Panc1 (cell line): ENCODE measurements around the gene ATP13A3. TPM values are rescaled to one million over a fixed set of nuclear protein-coding genes. Genes with fewer than 3 reads are reported as not detected.
"Not testable (repeated sequence)": the region's sequence is repeated elsewhere in the genome, so short reads cannot be mapped to it uniquely, and the experiment has no call there.

Source experiments
- ATAC-seq: fragments of 200-7000 bp; cut with Tn5 transposase; 2 replicates; pipeline ENCODE4 v1.9.1; 2020; ENCODE audit warnings: mild to moderate bottlenecking, moderate library complexity
- BruUV-seq: library from RNA; stranded (reverse); fragments of 400-500 nt; replicated peaks from 2 replicates; lab custom pipeline; 2021; lab: Mats Ljungman, UMichigan
- CTCF ChIA-PET: fragments of 300-600 bp; sonication (Branson Sonifier 250); formaldehyde crosslinking; loops from one replicate; lab custom pipeline; 2022; ENCODE audit warnings: antibody characterized with exemption; lab: Charles Lee
- POLR2A ChIA-PET: fragments of 300-600 bp; sonication (Branson Sonifier 250); formaldehyde crosslinking; loops from one replicate; lab custom pipeline; 2022; ENCODE audit warnings: antibody characterized with exemption; lab: Charles Lee
- DNase-seq: peaks from one replicate; pipeline ENCODE4 v3.0.0-alpha.2; 2010; ENCODE audit warnings: low read depth, low spot score
- H3K27ac ChIP-seq: 2 replicates; pipeline ENCODE4 v1.5.1; 2011; ENCODE audit warnings: mild to moderate bottlenecking, low read length, inconsistent platforms
- H3K27me3 ChIP-seq: fragments of 200-500 bp; sonication (Bioruptor generic); 2 replicates; pipeline ENCODE4 v1.6.0; 2014; ENCODE audit warnings: low read length, inconsistent platforms; ENCODE audit not compliant: control insufficient read depth, insufficient read depth
- H3K36me3 ChIP-seq: fragments of 200-500 bp; sonication (Bioruptor generic); 2 replicates; pipeline ENCODE4 v1.5.1; 2014; ENCODE audit warnings: inconsistent platforms, mild to moderate bottlenecking, low read length, moderate library complexity; ENCODE audit not compliant: control insufficient read depth, insufficient read depth
- H3K4me1 ChIP-seq: 2 replicates; pipeline ENCODE4 v1.5.1; 2011; ENCODE audit warnings: inconsistent platforms, mild to moderate bottlenecking, low read length, moderate library complexity; ENCODE audit not compliant: control insufficient read depth, insufficient read depth
- H3K4me3 ChIP-seq, 2 experiments: 2 replicates each; pipeline ENCODE4 v1.5.1; 2011 to 2012; ENCODE audit warnings: low read depth in 2 of 2, low read length in 2 of 2, mild to moderate bottlenecking in 2 of 2, inconsistent platforms in 1 of 2, moderate library complexity in 1 of 2
- H3K9me3 ChIP-seq: fragments of 200-500 bp; sonication (Bioruptor generic); 2 replicates; pipeline ENCODE4 v1.5.1; 2014; ENCODE audit warnings: low read depth, mild to moderate bottlenecking, inconsistent platforms, low read length, moderate library complexity; ENCODE audit not compliant: control insufficient read depth, insufficient read depth
- POLR2AphosphoS5 ChIP-seq: IDR thresholded peaks from 2 replicates; pipeline ENCODE4 v1.6.1; 2012; ENCODE audit warnings: mild to moderate bottlenecking, low read depth, low read length, moderate library complexity
- SIN3A ChIP-seq: IDR thresholded peaks from 2 replicates; pipeline ENCODE4 v1.6.1; 2012; ENCODE audit warnings: low read depth, mild to moderate bottlenecking, low read length, moderate library complexity, borderline replicate concordance; ENCODE audit not compliant: insufficient read depth
- TCF7L2 ChIP-seq: IDR thresholded peaks from 2 replicates; pipeline ENCODE4 v1.6.1; 2011; ENCODE audit warnings: mild to moderate bottlenecking, low read depth, low read length, inconsistent platforms
- in situ Hi-C: cut with HindIII; loops from 2 replicates; pipeline ENCODE4 v1.10.0; 2016; ENCODE audit warnings: low sequenced_read_pairs, low pct_unique_long_range_greater_than_20kb
- intact Hi-C: fragments of 100-400 bp; cut with micrococcal nuclease; formaldehyde crosslinking; loops from one replicate; pipeline ENCODE4 v1.10.0; 2022; ENCODE audit not compliant: unreplicated experiment
- total RNA-seq: library from RNA; stranded (reverse); gene quantifications from one replicate; pipeline ENCODE4 v1.2.1, GENCODE V29; 2021; ENCODE audit not compliant: unreplicated experiment
- TF ChIP-seq, protein P1 (sequence below), 2 experiments: IDR thresholded peaks; 2 replicates each; pipeline ENCODE4 v1.6.1; 2011 to 2012; ENCODE audit warnings: low read depth in 2 of 2, control low read depth in 1 of 2, low read length in 1 of 2, mild to moderate bottlenecking in 1 of 2, moderate library complexity in 1 of 2; ENCODE audit not compliant: insufficient read depth in 1 of 2
- TF ChIP-seq, protein P2 (sequence below): fragments of 450-650 bp; IDR thresholded peaks from 2 replicates; pipeline ENCODE4 v1.5.1; 2017; ENCODE audit warnings: mild to moderate bottlenecking

The ATP13A3 gene
- total RNA-seq, 1 experiment from 2014 or later: 169 TPM

DNA sequence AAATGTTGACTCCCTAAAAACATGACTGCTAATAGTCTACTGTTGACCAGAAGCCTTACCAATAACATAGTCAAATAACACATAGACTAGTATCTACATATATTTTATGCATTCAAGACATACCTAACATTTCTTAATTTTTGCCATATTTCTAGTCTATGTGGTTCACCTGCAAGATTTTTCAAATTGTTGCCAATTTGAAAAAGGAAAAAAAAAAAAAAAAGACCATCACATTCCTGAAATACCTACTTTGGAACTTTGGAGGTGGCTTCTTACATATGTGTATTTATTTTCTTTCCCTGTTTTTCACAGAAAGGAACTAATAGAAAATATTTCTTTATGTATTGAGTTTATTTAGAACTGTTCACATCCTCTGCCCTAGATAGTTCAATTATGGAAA is 13.4 kb upstream of the ATP13A3 start:
- H3K9me3 ChIP-seq: no peaks in the 10 kb centered on the region
- ChIA-PET CTCF (no interaction called here), POLR2A (no interaction called here)
- in situ Hi-C loops (no loop called here), intact Hi-C loops (no loop called here)
- BruUV-seq: no TSS peak
- TF ChIP-seq, protein P1, sequence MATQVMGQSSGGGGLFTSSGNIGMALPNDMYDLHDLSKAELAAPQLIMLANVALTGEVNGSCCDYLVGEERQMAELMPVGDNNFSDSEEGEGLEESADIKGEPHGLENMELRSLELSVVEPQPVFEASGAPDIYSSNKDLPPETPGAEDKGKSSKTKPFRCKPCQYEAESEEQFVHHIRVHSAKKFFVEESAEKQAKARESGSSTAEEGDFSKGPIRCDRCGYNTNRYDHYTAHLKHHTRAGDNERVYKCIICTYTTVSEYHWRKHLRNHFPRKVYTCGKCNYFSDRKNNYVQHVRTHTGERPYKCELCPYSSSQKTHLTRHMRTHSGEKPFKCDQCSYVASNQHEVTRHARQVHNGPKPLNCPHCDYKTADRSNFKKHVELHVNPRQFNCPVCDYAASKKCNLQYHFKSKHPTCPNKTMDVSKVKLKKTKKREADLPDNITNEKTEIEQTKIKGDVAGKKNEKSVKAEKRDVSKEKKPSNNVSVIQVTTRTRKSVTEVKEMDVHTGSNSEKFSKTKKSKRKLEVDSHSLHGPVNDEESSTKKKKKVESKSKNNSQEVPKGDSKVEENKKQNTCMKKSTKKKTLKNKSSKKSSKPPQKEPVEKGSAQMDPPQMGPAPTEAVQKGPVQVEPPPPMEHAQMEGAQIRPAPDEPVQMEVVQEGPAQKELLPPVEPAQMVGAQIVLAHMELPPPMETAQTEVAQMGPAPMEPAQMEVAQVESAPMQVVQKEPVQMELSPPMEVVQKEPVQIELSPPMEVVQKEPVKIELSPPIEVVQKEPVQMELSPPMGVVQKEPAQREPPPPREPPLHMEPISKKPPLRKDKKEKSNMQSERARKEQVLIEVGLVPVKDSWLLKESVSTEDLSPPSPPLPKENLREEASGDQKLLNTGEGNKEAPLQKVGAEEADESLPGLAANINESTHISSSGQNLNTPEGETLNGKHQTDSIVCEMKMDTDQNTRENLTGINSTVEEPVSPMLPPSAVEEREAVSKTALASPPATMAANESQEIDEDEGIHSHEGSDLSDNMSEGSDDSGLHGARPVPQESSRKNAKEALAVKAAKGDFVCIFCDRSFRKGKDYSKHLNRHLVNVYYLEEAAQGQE (IDR thresholded peaks at IDR 0.05; ENCODE audit: insufficient read depth in 1 of 2, low read depth in 2 of 2, low read length in 1 of 2): no peak
- TF ChIP-seq SIN3A (no peak), TCF7L2 (no peak), POLR2AphosphoS5 (no peak)
- TF ChIP-seq, protein P2, sequence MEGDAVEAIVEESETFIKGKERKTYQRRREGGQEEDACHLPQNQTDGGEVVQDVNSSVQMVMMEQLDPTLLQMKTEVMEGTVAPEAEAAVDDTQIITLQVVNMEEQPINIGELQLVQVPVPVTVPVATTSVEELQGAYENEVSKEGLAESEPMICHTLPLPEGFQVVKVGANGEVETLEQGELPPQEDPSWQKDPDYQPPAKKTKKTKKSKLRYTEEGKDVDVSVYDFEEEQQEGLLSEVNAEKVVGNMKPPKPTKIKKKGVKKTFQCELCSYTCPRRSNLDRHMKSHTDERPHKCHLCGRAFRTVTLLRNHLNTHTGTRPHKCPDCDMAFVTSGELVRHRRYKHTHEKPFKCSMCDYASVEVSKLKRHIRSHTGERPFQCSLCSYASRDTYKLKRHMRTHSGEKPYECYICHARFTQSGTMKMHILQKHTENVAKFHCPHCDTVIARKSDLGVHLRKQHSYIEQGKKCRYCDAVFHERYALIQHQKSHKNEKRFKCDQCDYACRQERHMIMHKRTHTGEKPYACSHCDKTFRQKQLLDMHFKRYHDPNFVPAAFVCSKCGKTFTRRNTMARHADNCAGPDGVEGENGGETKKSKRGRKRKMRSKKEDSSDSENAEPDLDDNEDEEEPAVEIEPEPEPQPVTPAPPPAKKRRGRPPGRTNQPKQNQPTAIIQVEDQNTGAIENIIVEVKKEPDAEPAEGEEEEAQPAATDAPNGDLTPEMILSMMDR: no peak
- DNase-seq (no peak), ATAC-seq (no peak)
- H3K4me1 ChIP-seq: peaks cover 13% of the 10 kb centered on the region
- no peaks in the 10 kb centered on the region for H3K36me3 ChIP-seq
- H3K27ac ChIP-seq: no peak overlapping the region
- no peak overlapping the region for H3K4me3 ChIP-seq
- H3K27me3 ChIP-seq: no peaks in the 10 kb centered on the region

DNA sequence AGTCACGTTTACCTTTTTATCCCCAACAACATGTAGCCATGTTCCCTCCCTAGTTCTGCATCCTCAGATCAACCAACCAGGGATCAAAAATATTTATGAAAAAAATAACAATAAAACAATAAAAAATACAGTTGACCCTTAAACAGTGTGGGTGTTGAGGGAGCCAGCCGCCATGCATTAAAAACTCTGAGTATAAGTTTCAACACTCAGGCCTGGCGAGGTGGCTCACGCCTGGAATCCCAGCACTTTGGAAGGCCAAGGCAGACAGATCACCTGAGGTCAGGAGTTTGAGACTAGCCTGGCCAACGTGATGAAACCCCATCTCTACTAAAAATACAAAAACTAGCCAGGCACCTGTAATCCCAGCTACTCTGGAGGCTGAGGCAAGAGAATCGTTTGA is 12.7 kb upstream of the ATP13A3 start:
- BruUV-seq, H3K27me3 ChIP-seq, H3K9me3 ChIP-seq, H3K4me3 ChIP-seq, H3K36me3 ChIP-seq, in situ Hi-C loops, DNase-seq, ATAC-seq, POLR2A ChIA-PET, CTCF ChIA-PET, intact Hi-C loops, H3K27ac ChIP-seq: not testable (repeated sequence)
- H3K4me1 ChIP-seq: peaks cover 17% of the 10 kb centered on the region

DNA sequence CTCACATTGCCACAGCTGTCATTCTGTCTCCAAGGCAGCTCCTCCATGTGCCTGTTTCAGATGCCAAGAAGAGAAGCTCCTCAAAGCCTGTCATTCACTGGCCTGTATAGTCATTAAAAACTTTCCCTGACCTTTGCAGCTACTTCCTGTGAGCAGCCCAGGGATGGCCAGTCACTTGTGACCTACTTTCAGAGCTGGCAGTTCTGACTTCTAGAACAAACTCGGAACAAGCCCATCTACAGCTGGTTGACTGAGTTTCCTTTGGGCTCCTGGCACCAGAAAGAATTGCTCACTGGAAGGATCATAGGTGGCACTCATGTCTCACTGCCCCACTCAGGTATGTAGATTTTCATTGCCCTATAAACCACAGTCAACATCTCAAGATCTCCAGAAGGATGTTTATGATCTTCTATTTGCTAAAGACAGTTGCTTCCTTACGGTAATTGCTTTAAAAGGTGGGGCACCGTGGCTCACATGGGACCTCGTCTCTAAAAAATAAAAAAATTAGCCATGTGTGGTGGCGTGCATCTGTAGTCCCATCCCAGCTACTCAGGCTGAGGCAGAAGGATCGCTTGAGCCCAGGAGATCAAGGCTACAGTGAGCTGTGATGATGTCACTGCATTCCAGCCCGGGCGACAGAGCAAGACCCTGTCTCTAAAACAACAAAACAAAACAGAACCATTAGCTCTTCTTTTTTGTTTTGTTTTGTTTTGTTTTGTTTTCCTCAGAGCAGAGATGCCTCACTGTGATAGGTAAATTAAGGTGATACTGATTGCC is 11.2 kb upstream of the ATP13A3 start:
- no peaks in the 10 kb centered on the region for H3K27me3 ChIP-seq
- intact Hi-C loops: no loop called here
- ChIA-PET CTCF (interaction anchor here (0.6 to 1.1 kb wide), 3 partner anchors 19 to 97 kb away, joined by 3 to 5 read pairs (median 5); no protein-coding TSS in a partner anchor), POLR2A (interaction anchor here (0.7 to 1.0 kb wide), 2 partner anchors 17 to 65 kb away, joined by 4 to 5 read pairs; no protein-coding TSS in a partner anchor)
- no peak overlapping the region for H3K4me3 ChIP-seq
- no peaks in the 10 kb centered on the region for H3K9me3 ChIP-seq
- no peak for DNase-seq
- in situ Hi-C loops: no loop called here
- TF ChIP-seq POLR2AphosphoS5: no peak
- TF ChIP-seq, protein P2: no peak
- no peak for TF ChIP-seq SIN3A
- TF ChIP-seq TCF7L2: no peak
- TF ChIP-seq, protein P1 (IDR thresholded peaks at IDR 0.05; ENCODE audit: insufficient read depth in 1 of 2, low read depth in 2 of 2, low read length in 1 of 2): no peak
- no peak overlapping the region for H3K27ac ChIP-seq
- H3K36me3 ChIP-seq: no peaks in the 10 kb centered on the region
- ATAC-seq: peak; percentile 56
- H3K4me1 ChIP-seq: peaks cover 25% of the 10 kb centered on the region
- no TSS peak for BruUV-seq
